GM18502 (cell line): Measurements from ENCODE around the gene CDIPT.
"Not testable (repeated sequence)": the region's sequence is repeated elsewhere in the genome, so short reads cannot be mapped to it uniquely, and the experiment has no call there.

Experiments used
- ATAC-seq: cut with Tn5 transposase; IDR thresholded peaks from one replicate; pipeline ENCODE4 v1.9.1; 2021; ENCODE audit warnings: mild to moderate bottlenecking; ENCODE audit not compliant: unreplicated experiment, poor library complexity

The CDIPT gene

GRCh38 chr16:29862884-29863668, at the start of gene CDIPT:
Gene CDIPT (minus strand): TSS chr16:29863226. CDS start chr16:29862857, 369 bp downstream.
- ATAC-seq, result peak; percentile 93

GRCh38 chr16:29912087-29912486, 49.1 kb upstream of the CDIPT start:
- ATAC-seq, result no peak

- no peak for ATAC-seq
These were observed 48.6 kb upstream of the CDIPT start for GRCh38 chr16:29911676-29912010.

- no peak for ATAC-seq
These were observed 48.0 kb upstream of the CDIPT start for GRCh38 chr16:29910819-29911675.

- ATAC-seq, result not testable (repeated sequence)
These were observed 46.8 kb upstream of the CDIPT start for GRCh38 chr16:29909851-29910250.

- ATAC-seq, result no peak
These were observed 46.4 kb upstream of the CDIPT start for GRCh38 chr16:29909391-29909790.

- no peak for ATAC-seq
These were observed 45.7 kb upstream of the CDIPT start for GRCh38 chr16:29908719-29909220.

GRCh38 chr16:29907973-29908372, 44.9 kb upstream of the CDIPT start:
- ATAC-seq, result no peak

GRCh38 chr16:29906520-29907244, 43.7 kb upstream of the CDIPT start:
- no peak for ATAC-seq

GRCh38 chr16:29905668-29906067, 42.6 kb upstream of the CDIPT start:
- ATAC-seq, result no peak

- ATAC-seq, result no peak
These were observed 41.9 kb upstream of the CDIPT start for GRCh38 chr16:29904947-29905346.

- no peak for ATAC-seq
These were observed 40.6 kb upstream of the CDIPT start for GRCh38 chr16:29903590-29903989.

GRCh38 chr16:29901607-29901945, 38.5 kb upstream of the CDIPT start:
- no peak for ATAC-seq

GRCh38 chr16:29900888-29901606, 38.0 kb upstream of the CDIPT start:
- no peak for ATAC-seq

- peak; percentile 71 for ATAC-seq
These were observed 37.3 kb upstream of the CDIPT start, which contains the start of gene ASPHD1 for GRCh38 chr16:29900102-29900887. Gene ASPHD1 (plus strand): TSS chr16:29900488. CDS start chr16:29900972, 484 bp downstream.

- ATAC-seq, result no peak
These were observed 36.6 kb upstream of the CDIPT start, which contains the start of gene SEZ6L2 for GRCh38 chr16:29899516-29900101. Gene SEZ6L2 (minus strand): TSS chr16:29899550. CDS start chr16:29899019, 531 bp downstream.

- no peak for ATAC-seq
These were observed 35.9 kb upstream of the CDIPT start for GRCh38 chr16:29898804-29899515.

- no peak for ATAC-seq
These were observed 35.2 kb upstream of the CDIPT start for GRCh38 chr16:29898135-29898803.
